Endodermal cell (in vitro differentiated cells): Measurements from ENCODE around the gene SGMS2. TPM values are rescaled to one million over a fixed set of nuclear protein-coding genes. Genes with fewer than 3 reads are reported as not detected.
A peak's percentile ranks its signal among the peaks of the same experiment; 100 is the strongest.

Experiments
- DNase-seq: peaks from one replicate; pipeline ENCODE4 v3.0.0-alpha.2; 2017
- H3K27ac ChIP-seq: 2 replicates; pipeline ENCODE4 v1.5.1; 2013; ENCODE audit warnings: mild to moderate bottlenecking, low read depth, low read length, moderate library complexity
- H3K27me3 ChIP-seq: 2 replicates; pipeline ENCODE4 v1.6.1; 2013; ENCODE audit warnings: mild to moderate bottlenecking, low read length, moderate library complexity; ENCODE audit not compliant: insufficient read depth, control insufficient read depth, poor library complexity, severe bottlenecking
- H3K36me3 ChIP-seq: 2 replicates; pipeline ENCODE4 v1.7.0; 2013; ENCODE audit warnings: mild to moderate bottlenecking, low read length, moderate library complexity; ENCODE audit not compliant: control insufficient read depth, insufficient read depth
- H3K4me1 ChIP-seq: one replicate; pipeline ENCODE4 v1.7.0; 2013; ENCODE audit warnings: low read length; ENCODE audit not compliant: control insufficient read depth, insufficient read depth
- H3K4me3 ChIP-seq: 2 replicates; pipeline ENCODE4 v1.5.1; 2013; ENCODE audit warnings: mild to moderate bottlenecking, low read length, moderate library complexity
- H3K9ac ChIP-seq: 2 replicates; pipeline ENCODE4 v1.6.1; 2013; ENCODE audit warnings: mild to moderate bottlenecking, low read length, moderate library complexity; ENCODE audit not compliant: poor library complexity, severe bottlenecking; ENCODE audit errors: extremely low read depth
- H3K9me3 ChIP-seq: 2 replicates; pipeline ENCODE4 v1.6.1; 2013; ENCODE audit warnings: mild to moderate bottlenecking, low read length, moderate library complexity; ENCODE audit not compliant: control insufficient read depth
- H3K27ac Mint-ChIP-seq: 2 replicates; pipeline ENCODE4 v1.8.0; 2020; ENCODE audit warnings: mixed read lengths
- H3K27me3 Mint-ChIP-seq: 2 replicates; pipeline ENCODE4 v1.8.0; 2021; ENCODE audit warnings: mild to moderate bottlenecking, mixed read lengths; ENCODE audit not compliant: insufficient read depth
- H3K36me3 Mint-ChIP-seq: 2 replicates; pipeline ENCODE4 v1.8.0; 2020; ENCODE audit warnings: low read depth, mixed read lengths
- H3K4me1 Mint-ChIP-seq: 2 replicates; pipeline ENCODE4 v1.8.0; 2020; ENCODE audit warnings: mixed read lengths
- H3K4me3 Mint-ChIP-seq: 2 replicates; pipeline ENCODE4 v1.8.0; 2020; ENCODE audit warnings: mild to moderate bottlenecking, moderate library complexity, mixed read lengths
- H3K9me3 Mint-ChIP-seq: 2 replicates; pipeline ENCODE4 v1.8.0; 2020; ENCODE audit warnings: mild to moderate bottlenecking, mixed read lengths
- CTCF ChIP-seq: fragments of 200-600 bp; sonication (generic); conservative IDR thresholded peaks from 2 replicates; pipeline ENCODE4 v1.5.0; 2021; ENCODE audit warnings: antibody characterized with exemption, mild to moderate bottlenecking
- WGBS, 2 experiments: methylation state at CpG; one replicate each; pipeline versions ENCODE4 v1.1.5 to v1.1.7; 2013; ENCODE audit warnings: missing lambda C conversion rate in 2 of 2, mixed read lengths in 1 of 2; ENCODE audit not compliant: insufficient coverage in 1 of 2, insufficient read length in 1 of 2; 5-methylcytosine and 5-hydroxymethylcytosine counted together
- total RNA-seq, 2 donors: library from RNA; stranded (reverse); fragmentation: NEBNext Ultra II Directional in 1 of 2; extraction: Animal tissue kit (Norgen Biotek cat#: 25700) in 1 of 2; gene quantifications; 2 replicates in 1 of 2; 3 replicates in 1 of 2; pipeline ENCODE4 v1.2.1, GENCODE V29; 2021

SGMS2 gene
- total RNA-seq, 2 donors from 2014 or later = 0.11 to 0.62 TPM

- Mint-ChIP-seq H3K4me3 (no peak overlapping the region), H3K9me3 (no peaks in the 10 kb centered on the region), H3K4me1 (peaks cover 7% of the 10 kb centered on the region), H3K27me3 (no peaks in the 10 kb centered on the region), H3K36me3 (no peaks in the 10 kb centered on the region), H3K27ac (no peak overlapping the region)
- no peaks in the 10 kb centered on the region for H3K27me3 ChIP-seq
- H3K9ac ChIP-seq = no peak overlapping the region
- no peak for TF ChIP-seq CTCF
- no peak overlapping the region for H3K4me3 ChIP-seq
- WGBS, 2 experiments = 87 to 93% methylated on average over 4 of the region's 4 CpGs
- DNase-seq = no peak
- no peak overlapping the region for H3K27ac ChIP-seq
- no peaks in the 10 kb centered on the region for H3K9me3 ChIP-seq
- H3K4me1 ChIP-seq = no peaks in the 10 kb centered on the region
- H3K36me3 ChIP-seq = no peaks in the 10 kb centered on the region
Observed at GRCh38 chr4:107906458-107907100, 81.8 kb downstream of the SGMS2 start.

GRCh38 chr4:107908377-107908776, 83.6 kb downstream of the SGMS2 start:
- H3K27ac ChIP-seq = no peak overlapping the region
- H3K36me3 ChIP-seq = no peaks in the 10 kb centered on the region
- H3K36me3 Mint-ChIP-seq = no peaks in the 10 kb centered on the region
- no peak overlapping the region for H3K9ac ChIP-seq
- peaks cover 7% of the 10 kb centered on the region for H3K4me1 Mint-ChIP-seq
- no peak overlapping the region for H3K4me3 Mint-ChIP-seq
- no peak overlapping the region for H3K4me3 ChIP-seq
- no peak overlapping the region for H3K27ac Mint-ChIP-seq
- no peak for DNase-seq
- no peaks in the 10 kb centered on the region for H3K4me1 ChIP-seq
- H3K9me3 ChIP-seq = no peaks in the 10 kb centered on the region
- no peaks in the 10 kb centered on the region for H3K27me3 Mint-ChIP-seq
- 92 to 100% methylated on average over 5 to 7 of the region's 7 CpGs for WGBS, 2 experiments
- TF ChIP-seq CTCF = no peak
- no peaks in the 10 kb centered on the region for H3K27me3 ChIP-seq
- no peaks in the 10 kb centered on the region for H3K9me3 Mint-ChIP-seq

GRCh38 chr4:107913283-107913899, 88.7 kb downstream of the SGMS2 start:
- Mint-ChIP-seq H3K27me3 (no peaks in the 10 kb centered on the region), H3K36me3 (no peaks in the 10 kb centered on the region), H3K9me3 (no peaks in the 10 kb centered on the region), H3K27ac (no peak overlapping the region), H3K4me1 (peaks cover 7% of the 10 kb centered on the region), H3K4me3 (no peak overlapping the region)
- 29 to 55% methylated on average over 2 of the region's 2 CpGs for WGBS, 2 experiments
- no peaks in the 10 kb centered on the region for H3K27me3 ChIP-seq
- no peak overlapping the region for H3K27ac ChIP-seq
- peak; percentile 56 for DNase-seq
- H3K4me1 ChIP-seq = no peaks in the 10 kb centered on the region
- no peak overlapping the region for H3K9ac ChIP-seq
- peak; percentile 90 for TF ChIP-seq CTCF
- H3K36me3 ChIP-seq = no peaks in the 10 kb centered on the region
- H3K9me3 ChIP-seq = no peaks in the 10 kb centered on the region
- no peak overlapping the region for H3K4me3 ChIP-seq
